CD4-positive, alpha-beta memory T cell (primary cell): Measurements from ENCODE around the gene RNASE12. TPM values are rescaled to one million over a fixed set of nuclear protein-coding genes. Genes with fewer than 3 reads are reported as not detected.

Experiments
- CTCF ChIA-PET: fragments of 350-600 bp; sonication (Branson Sonifier 250); formaldehyde crosslinking; loops from one replicate; lab custom pipeline; 2021; ENCODE audit warnings: inconsistent platforms; ENCODE audit not compliant: partially characterized antibody; lab: Charles Lee
- POLR2A ChIA-PET: fragments of 350-600 bp; sonication (Branson Sonifier 250); formaldehyde crosslinking; loops from one replicate; lab custom pipeline; 2021; ENCODE audit not compliant: partially characterized antibody; lab: Charles Lee
- DNase-seq, 5 donors: peaks; one replicate each; pipeline versions ENCODE4 v3.0.0 to v3.0.0-alpha.2; 2020 to 2022; ENCODE audit warnings: mixed read lengths in 1 of 5
- H3K27ac ChIP-seq: one replicate; pipeline ENCODE4 v1.7.0; 2013; ENCODE audit warnings: low read depth, low read length
- H3K27me3 ChIP-seq: 2 replicates; pipeline ENCODE4 v1.7.0; 2013; ENCODE audit warnings: mild to moderate bottlenecking, low read length, moderate library complexity; ENCODE audit not compliant: insufficient read depth
- H3K36me3 ChIP-seq: 2 replicates; pipeline ENCODE4 v1.7.0; 2013; ENCODE audit warnings: mild to moderate bottlenecking, low read length, moderate library complexity; ENCODE audit not compliant: insufficient read depth
- H3K4me1 ChIP-seq: 2 replicates; pipeline ENCODE4 v1.7.0; 2013; ENCODE audit warnings: mild to moderate bottlenecking, low read length, moderate library complexity; ENCODE audit not compliant: insufficient read depth
- H3K4me3 ChIP-seq, 2 donors: one replicate each; pipeline ENCODE4 v1.7.0; 2013; ENCODE audit warnings: low read length in 2 of 2, mild to moderate bottlenecking in 1 of 2
- H3K9me3 ChIP-seq, 2 donors: one replicate each; pipeline ENCODE4 v1.7.0; 2013; ENCODE audit warnings: low read length in 2 of 2, control low read depth in 1 of 2; ENCODE audit not compliant: control insufficient read depth in 1 of 2
- H3K27ac Mint-ChIP-seq, 7 donors: one replicate each; pipeline ENCODE4 v1.8.0; 2020 to 2021; ENCODE audit warnings: mixed read lengths in 7 of 7, mild to moderate bottlenecking in 6 of 7, inconsistent platforms in 3 of 7, moderate library complexity in 3 of 7
- H3K27me3 Mint-ChIP-seq, 2 donors: one replicate each; pipeline ENCODE4 v1.8.0; 2020 to 2021; ENCODE audit warnings: mixed read lengths in 2 of 2
- H3K36me3 Mint-ChIP-seq, 2 donors: one replicate each; pipeline ENCODE4 v1.8.0; 2020 to 2021; ENCODE audit warnings: mixed read lengths in 2 of 2, inconsistent platforms in 1 of 2, mild to moderate bottlenecking in 1 of 2
- H3K4me1 Mint-ChIP-seq, 4 donors: one replicate each; pipeline ENCODE4 v1.8.0; 2020 to 2021; ENCODE audit warnings: mixed read lengths in 4 of 4, mild to moderate bottlenecking in 1 of 4
- H3K4me3 Mint-ChIP-seq, 8 donors: one replicate each; pipeline ENCODE4 v1.8.0; 2020 to 2021; ENCODE audit warnings: mixed read lengths in 8 of 8, mild to moderate bottlenecking in 7 of 8, moderate library complexity in 6 of 8, inconsistent platforms in 3 of 8
- H3K9me3 Mint-ChIP-seq, 8 donors: one replicate each; pipeline ENCODE4 v1.8.0; 2020 to 2021; ENCODE audit warnings: mixed read lengths in 8 of 8, mild to moderate bottlenecking in 5 of 8, inconsistent platforms in 3 of 8, moderate library complexity in 1 of 8
- intact Hi-C: fragments of 100-400 bp; cut with micrococcal nuclease; formaldehyde crosslinking; loops from one replicate; pipeline ENCODE4 v1.15.1; 2023
- polyA plus RNA-seq, 2 donors: library from polyadenylated mRNA; unstranded; fragments of 300-500 nt; fragmentation: Illumina TruSeq; gene quantifications; one replicate each; pipeline ENCODE4 v1.2.3, GENCODE V29; 2021
- total RNA-seq, 2 experiments: library from RNA; stranded (reverse); gene quantifications; one replicate each; pipeline ENCODE4 v1.2.3, GENCODE V29; 2021

Gene RNASE12
- total and polyA plus RNA-seq, 4 experiments from 2014 or later, result not detected

DNA sequence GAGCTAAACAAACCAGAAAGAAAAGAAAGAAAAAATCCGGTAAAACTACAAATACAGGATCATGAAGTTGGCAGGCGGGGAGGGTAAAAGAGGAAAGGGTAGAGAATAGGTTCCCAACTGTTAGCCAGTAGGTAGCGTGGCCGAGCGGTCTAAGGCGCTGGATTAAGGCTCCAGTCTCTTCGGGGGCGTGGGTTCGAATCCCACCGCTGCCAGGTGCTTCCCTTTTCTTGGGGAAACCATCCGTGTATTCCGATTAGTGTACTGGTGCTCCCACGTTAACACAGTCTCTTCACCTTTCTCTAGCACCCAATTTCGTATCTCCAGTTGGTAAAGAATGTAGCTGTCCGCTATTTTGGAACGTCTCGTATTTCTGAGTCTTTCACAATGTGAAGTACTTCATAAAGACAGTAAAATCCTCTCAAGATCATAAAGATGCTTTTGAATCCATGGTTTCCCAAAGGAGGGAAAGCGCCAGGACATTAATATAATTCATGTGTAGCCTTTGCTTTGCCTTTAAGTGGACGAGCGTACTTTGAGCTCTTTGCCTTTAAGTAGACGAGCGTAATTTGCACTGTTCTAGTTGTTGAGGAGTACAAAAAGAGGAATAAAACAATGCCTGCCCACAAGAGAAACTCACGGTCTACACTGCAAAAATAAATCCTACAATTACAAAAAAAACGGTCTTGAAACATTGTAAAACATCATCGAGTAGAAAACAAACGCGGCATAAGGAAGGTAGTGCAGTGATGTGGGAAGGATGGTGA lies 19.0 kb upstream of the RNASE12 start:
- Histone ChIP-seq H3K36me3 (no peaks in the 10 kb centered on the region), H3K9me3 (no peaks in the 10 kb centered on the region), H3K27ac (peak overlapping the region; percentile 39), H3K4me3 (peak overlapping the region; percentile 68 to 79), H3K4me1 (peaks cover 44% of the 10 kb centered on the region), H3K27me3 (no peaks in the 10 kb centered on the region)
- H3K9me3 Mint-ChIP-seq, result no peaks in the 10 kb centered on the region
- peaks cover 0 to 10% (median 2%) of the 10 kb centered on the region in 4 donors for H3K4me1 Mint-ChIP-seq
- no peak overlapping the region for H3K4me3 Mint-ChIP-seq
- ChIA-PET POLR2A (interaction anchor here (0.7 to 4.6 kb wide), 16 partner anchors 8 to 282 kb away, joined by 3 to 44 read pairs (median 5); partner anchors contain the start of genes APEX1, CCNB1IP1, PARP2 and PIP4P1), CTCF (interaction anchor here (0.8 to 13.5 kb wide), 32 partner anchors 10 to 361 kb away, joined by 3 to 354 read pairs (median 4); partner anchors contain the start of genes ANG, APEX1, CCNB1IP1 and OSGEP)
- no peaks in the 10 kb centered on the region for H3K27me3 Mint-ChIP-seq
- H3K36me3 Mint-ChIP-seq, result no peaks in the 10 kb centered on the region
- intact Hi-C loops, result loop anchor here (10.0 kb wide), 1 partner anchor 635 kb away; the partner anchor contains the start of gene OR4K15
- no peak overlapping the region for H3K27ac Mint-ChIP-seq
- DNase-seq, result peak; percentile 70 to 81 (median 73)

- no peaks in the 10 kb centered on the region for H3K36me3 Mint-ChIP-seq
- Histone ChIP-seq H3K9me3 (no peaks in the 10 kb centered on the region), H3K4me3 (peak overlapping the region; percentile 68 to 79), H3K27me3 (no peaks in the 10 kb centered on the region), H3K27ac (peak overlapping the region; percentile 39), H3K36me3 (no peaks in the 10 kb centered on the region), H3K4me1 (peaks cover 39% of the 10 kb centered on the region)
- H3K4me1 Mint-ChIP-seq, result peaks cover 0 to 6% (median under 1%) of the 10 kb centered on the region in 4 donors
- no peak overlapping the region for H3K27ac Mint-ChIP-seq
- CTCF ChIA-PET, result interaction anchor here (0.7 to 13.5 kb wide), 36 partner anchors 9 to 361 kb away, joined by 3 to 354 read pairs (median 4); partner anchors contain the start of genes ANG, APEX1, CCNB1IP1 and OSGEP
- intact Hi-C loops, result loop anchor here (1.0 to 10.0 kb wide), 5 partner anchors 78 to 635 kb away; partner anchors contain the start of gene OR4K15
- no peak overlapping the region for H3K4me3 Mint-ChIP-seq
- no peaks in the 10 kb centered on the region for H3K27me3 Mint-ChIP-seq
- POLR2A ChIA-PET, result interaction anchor here (0.7 to 4.6 kb wide), 17 partner anchors 9 to 281 kb away, joined by 3 to 44 read pairs (median 5); partner anchors contain the start of genes APEX1, CCNB1IP1, PARP2 and PIP4P1
- DNase-seq, result peak; percentile 75 to 81 (median 79)
- no peaks in the 10 kb centered on the region for H3K9me3 Mint-ChIP-seq
These were observed 18.2 kb upstream of the RNASE12 start for GRCh38 chr14:20609215-20610001.

DNA sequence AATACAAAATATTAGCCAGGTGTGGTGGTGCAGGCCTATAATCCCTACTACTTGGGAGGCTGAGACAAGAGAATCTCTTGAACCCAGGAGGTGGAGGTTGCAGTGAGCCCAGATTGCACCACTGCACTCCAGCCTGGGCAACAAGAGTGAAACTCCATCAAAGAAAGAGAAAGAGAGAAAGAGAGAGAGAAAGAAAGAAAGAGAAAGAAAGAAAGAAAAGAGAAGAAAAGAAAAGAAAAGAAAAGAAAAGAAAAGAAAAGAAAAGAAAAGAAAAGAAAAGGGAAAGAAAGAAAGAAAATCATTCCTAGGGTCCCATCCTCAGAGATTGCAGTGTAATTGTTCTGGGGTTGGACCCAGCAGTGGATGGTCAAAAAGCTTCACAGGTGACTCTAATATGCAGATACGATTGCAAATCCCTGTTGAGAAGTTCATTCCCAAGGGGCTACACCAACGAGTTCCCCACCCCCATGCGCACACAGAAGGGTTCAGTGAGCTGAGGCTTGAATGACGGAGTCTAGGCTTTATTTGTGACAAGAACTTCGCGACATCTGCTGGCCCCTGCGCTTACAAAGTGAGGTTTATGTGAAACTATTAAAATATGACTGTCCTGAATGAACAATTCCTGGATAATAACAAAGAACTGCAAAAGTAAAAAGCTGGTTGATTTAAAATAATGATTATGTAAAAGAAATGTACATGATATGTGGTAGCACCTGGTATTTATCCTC lies 17.4 kb upstream of the RNASE12 start:
- Mint-ChIP-seq H3K27ac (peak overlapping the region in 1 of 7 donors; percentile 34), H3K9me3 (no peaks in the 10 kb centered on the region), H3K4me1 (peaks cover 0 to 5% (median 0%) of the 10 kb centered on the region in 4 donors), H3K36me3 (no peaks in the 10 kb centered on the region), H3K27me3 (no peaks in the 10 kb centered on the region), H3K4me3 (peak overlapping the region in 1 of 8 donors; percentile 16)
- Histone ChIP-seq H3K27me3 (no peaks in the 10 kb centered on the region), H3K9me3 (no peaks in the 10 kb centered on the region), H3K36me3 (no peaks in the 10 kb centered on the region), H3K4me1 (peaks cover 32% of the 10 kb centered on the region), H3K4me3 (no peak overlapping the region), H3K27ac (no peak overlapping the region)
- ChIA-PET POLR2A (interaction anchor here (1.0 to 4.6 kb wide), 9 partner anchors 23 to 281 kb away, joined by 3 to 44 read pairs (median 7); partner anchors contain the start of genes APEX1, PARP2, PNP and RNASE4), CTCF (interaction anchor here (0.7 to 13.5 kb wide), 17 partner anchors 9 to 280 kb away, joined by 3 to 354 read pairs (median 7); partner anchors contain the start of genes ANG, CCNB1IP1, PARP2 and PIP4P1)
- intact Hi-C loops, result loop anchor here (1.0 kb wide), 4 partner anchors 77 to 281 kb away; no protein-coding TSS in a partner anchor
- DNase-seq, result no peak

DNA sequence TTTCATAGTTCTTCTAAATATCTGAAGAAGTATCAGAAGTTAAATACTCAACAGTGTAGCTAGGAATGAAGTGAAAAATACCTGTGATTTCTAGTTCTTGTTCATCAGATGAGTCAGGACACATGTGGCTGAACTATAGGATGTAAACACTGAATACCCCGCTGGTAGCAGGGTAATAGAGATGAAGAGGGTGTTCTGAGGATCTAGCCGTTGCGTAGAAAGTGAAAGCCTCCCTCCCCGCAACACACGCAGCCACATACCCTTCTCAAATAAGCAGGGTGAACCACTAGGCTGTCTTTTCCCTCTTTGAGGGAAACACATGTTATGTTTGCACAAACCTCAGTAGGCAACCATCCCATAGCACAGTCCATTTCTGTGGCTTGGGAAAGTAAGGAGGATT lies 16.4 kb upstream of the RNASE12 start:
- no peak for DNase-seq
- Mint-ChIP-seq H3K4me3 (no peak overlapping the region), H3K27ac (no peak overlapping the region), H3K9me3 (no peaks in the 10 kb centered on the region), H3K4me1 (peaks cover 0 to 5% (median 0%) of the 10 kb centered on the region in 4 donors), H3K27me3 (no peaks in the 10 kb centered on the region), H3K36me3 (no peaks in the 10 kb centered on the region)
- intact Hi-C loops, result no loop called here
- Histone ChIP-seq H3K9me3 (no peaks in the 10 kb centered on the region), H3K36me3 (no peaks in the 10 kb centered on the region), H3K4me3 (no peak overlapping the region), H3K27me3 (no peaks in the 10 kb centered on the region), H3K4me1 (peaks cover 27% of the 10 kb centered on the region), H3K27ac (no peak overlapping the region)
- ChIA-PET CTCF (interaction anchor here (0.9 to 13.5 kb wide), 7 partner anchors 77 to 279 kb away, joined by 4 to 354 read pairs (median 33); partner anchors contain the start of genes ANG, CCNB1IP1, PARP2 and PIP4P1), POLR2A (interaction anchor here (1.7 to 4.6 kb wide), 3 partner anchors 138 to 280 kb away, joined by 4 to 34 read pairs (median 4); partner anchors contain the start of genes APEX1 and PNP)

DNA sequence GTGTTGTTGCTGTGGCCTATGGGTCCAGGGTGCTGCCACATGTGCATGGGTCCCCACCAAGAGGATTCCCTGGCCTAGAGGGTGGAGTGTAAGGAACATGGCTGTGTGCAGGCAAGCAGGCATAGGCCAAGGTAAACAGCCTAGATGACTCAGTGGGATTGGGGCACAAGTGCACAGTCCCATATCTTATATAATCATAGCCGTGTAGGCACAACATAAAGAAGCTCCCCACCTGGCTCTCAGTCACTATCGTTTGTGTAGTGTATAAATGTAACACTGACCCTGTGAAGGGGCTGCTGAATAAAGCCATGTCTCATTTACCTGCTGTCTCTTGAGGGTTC lies 15.7 kb upstream of the RNASE12 start:
- ChIA-PET POLR2A (interaction anchor here (2.0 to 4.6 kb wide), 2 partner anchors 137 to 279 kb away, joined by 4 to 34 read pairs; partner anchors contain the start of gene PNP), CTCF (interaction anchor here (1.3 to 13.5 kb wide), 6 partner anchors 76 to 278 kb away, joined by 4 to 354 read pairs (median 41); partner anchors contain the start of genes ANG, CCNB1IP1, PARP2 and TEP1)
- Histone ChIP-seq H3K9me3 (no peaks in the 10 kb centered on the region), H3K27ac (no peak overlapping the region), H3K4me1 (peaks cover 19% of the 10 kb centered on the region), H3K36me3 (no peaks in the 10 kb centered on the region), H3K27me3 (no peaks in the 10 kb centered on the region), H3K4me3 (no peak overlapping the region)
- no peak for DNase-seq
- H3K36me3 Mint-ChIP-seq, result no peaks in the 10 kb centered on the region
- intact Hi-C loops, result no loop called here
- H3K27me3 Mint-ChIP-seq, result no peaks in the 10 kb centered on the region
- H3K27ac Mint-ChIP-seq, result peak overlapping the region in 1 of 7 donors; percentile 4
- H3K4me1 Mint-ChIP-seq, result peaks cover 0 to 5% (median 0%) of the 10 kb centered on the region in 4 donors
- H3K9me3 Mint-ChIP-seq, result no peaks in the 10 kb centered on the region
- no peak overlapping the region for H3K4me3 Mint-ChIP-seq
